Activated CD8-positive, alpha-beta T cell treated with anti-CD3 and anti-CD28 coated beads for 36 hours (primary cell): ENCODE data around the gene ALDH1A3. TPM values are rescaled to one million over a fixed set of nuclear protein-coding genes. Genes with fewer than 3 reads are reported as not detected.

Source experiments
- ATAC-seq: fragments of 200-7000 bp; cut with Tn5 transposase; one replicate; pipeline ENCODE4 v1.10.0; 2021; ENCODE audit warnings: mild to moderate bottlenecking, moderate library complexity
- CTCF ChIA-PET: fragments of 350-600 bp; sonication (Branson Sonifier 250); formaldehyde crosslinking; loops from one replicate; lab custom pipeline; 2021; ENCODE audit warnings: antibody characterized with exemption; lab: Charles Lee
- POLR2A ChIA-PET: fragments of 350-600 bp; sonication (Branson Sonifier 250); formaldehyde crosslinking; loops from one replicate; lab custom pipeline; 2021; ENCODE audit warnings: antibody characterized with exemption; lab: Charles Lee
- DNase-seq: peaks from one replicate; pipeline ENCODE4 v3.0.0-alpha.2; 2020
- H3K27ac Mint-ChIP-seq: one replicate; pipeline ENCODE4 v1.8.0; 2021; ENCODE audit warnings: mild to moderate bottlenecking, mixed read lengths
- H3K27me3 Mint-ChIP-seq: one replicate; pipeline ENCODE4 v1.8.0; 2021; ENCODE audit warnings: mixed read lengths
- H3K36me3 Mint-ChIP-seq: one replicate; pipeline ENCODE4 v1.8.0; 2021; ENCODE audit warnings: low read depth, mixed read lengths
- H3K4me1 Mint-ChIP-seq: one replicate; pipeline ENCODE4 v1.8.0; 2021; ENCODE audit warnings: low read depth, mixed read lengths
- H3K4me3 Mint-ChIP-seq: one replicate; pipeline ENCODE4 v1.8.0; 2021; ENCODE audit warnings: mild to moderate bottlenecking, moderate library complexity, mixed read lengths
- H3K9me3 Mint-ChIP-seq: one replicate; pipeline ENCODE4 v1.8.0; 2021; ENCODE audit warnings: mixed read lengths
- intact Hi-C: fragments of 100-400 bp; cut with micrococcal nuclease; formaldehyde crosslinking; loops from one replicate; pipeline ENCODE4 v1.10.0; 2022
- total RNA-seq, 2 experiments: library from RNA; stranded (reverse); gene quantifications; one replicate each; pipeline ENCODE4 v1.2.3, GENCODE V29; 2021
- TF ChIP-seq, protein P1 (sequence below): fragments of 200-600 bp; IDR thresholded peaks from one replicate; pipeline ENCODE4 v1.8.0; 2022; ENCODE audit warnings: antibody characterized with exemption, mild to moderate bottlenecking

The ALDH1A3 gene
- total RNA-seq, 2 experiments from 2014 or later, result not detected

DNA sequence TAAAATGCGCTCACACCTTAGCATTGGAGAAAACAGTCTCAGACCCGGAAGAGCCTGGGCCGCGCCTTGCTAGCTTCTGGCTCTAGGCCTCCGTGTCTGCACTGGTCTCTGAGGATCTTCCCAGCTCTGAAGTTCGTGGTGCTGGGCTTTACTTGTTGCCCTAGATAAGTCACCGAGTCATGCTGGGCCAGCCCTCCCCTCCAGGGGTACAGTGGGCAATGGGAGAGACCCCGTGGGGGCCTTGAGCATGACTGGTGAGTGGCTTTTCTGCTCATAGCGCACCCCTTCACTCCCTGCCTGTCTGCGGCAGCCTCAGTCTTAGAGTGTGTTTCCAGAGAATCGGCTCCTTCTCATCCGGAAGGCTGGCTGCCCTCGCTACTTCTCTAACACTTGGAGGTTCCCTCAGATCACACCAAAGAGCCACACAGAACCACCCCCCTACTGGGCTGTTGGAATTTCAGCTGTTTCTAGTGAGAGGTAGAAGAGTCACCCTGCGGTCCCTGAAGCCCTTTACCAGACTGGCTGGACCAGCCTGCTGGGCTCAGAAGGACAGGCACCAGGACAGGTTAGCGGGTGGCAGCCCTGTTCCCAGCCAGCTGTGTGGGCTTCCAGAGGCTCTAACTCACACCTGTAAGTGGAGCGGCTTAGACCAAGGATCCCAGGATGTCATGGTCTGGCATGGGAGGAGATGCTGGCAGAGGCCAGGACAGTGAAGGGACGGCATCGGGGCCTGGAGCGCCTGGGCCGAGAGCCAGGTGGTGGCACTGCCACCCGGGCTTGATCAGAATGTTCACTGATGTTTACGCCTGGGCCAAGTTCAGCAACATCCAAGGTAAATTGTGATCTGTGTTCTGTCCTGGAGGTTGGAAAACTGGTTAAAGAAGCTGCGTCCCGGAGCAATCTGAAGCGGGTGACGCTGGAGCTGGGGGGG is 17.9 kb downstream of the ALDH1A3 start:
- Mint-ChIP-seq H3K36me3 (no peaks in the 10 kb centered on the region), H3K4me1 (no peaks in the 10 kb centered on the region), H3K27ac (no peak overlapping the region), H3K4me3 (no peak overlapping the region), H3K9me3 (no peaks in the 10 kb centered on the region), H3K27me3 (peaks cover 17% of the 10 kb centered on the region)
- DNase-seq (no peak), ATAC-seq (no peak)
- TF ChIP-seq, protein P1, sequence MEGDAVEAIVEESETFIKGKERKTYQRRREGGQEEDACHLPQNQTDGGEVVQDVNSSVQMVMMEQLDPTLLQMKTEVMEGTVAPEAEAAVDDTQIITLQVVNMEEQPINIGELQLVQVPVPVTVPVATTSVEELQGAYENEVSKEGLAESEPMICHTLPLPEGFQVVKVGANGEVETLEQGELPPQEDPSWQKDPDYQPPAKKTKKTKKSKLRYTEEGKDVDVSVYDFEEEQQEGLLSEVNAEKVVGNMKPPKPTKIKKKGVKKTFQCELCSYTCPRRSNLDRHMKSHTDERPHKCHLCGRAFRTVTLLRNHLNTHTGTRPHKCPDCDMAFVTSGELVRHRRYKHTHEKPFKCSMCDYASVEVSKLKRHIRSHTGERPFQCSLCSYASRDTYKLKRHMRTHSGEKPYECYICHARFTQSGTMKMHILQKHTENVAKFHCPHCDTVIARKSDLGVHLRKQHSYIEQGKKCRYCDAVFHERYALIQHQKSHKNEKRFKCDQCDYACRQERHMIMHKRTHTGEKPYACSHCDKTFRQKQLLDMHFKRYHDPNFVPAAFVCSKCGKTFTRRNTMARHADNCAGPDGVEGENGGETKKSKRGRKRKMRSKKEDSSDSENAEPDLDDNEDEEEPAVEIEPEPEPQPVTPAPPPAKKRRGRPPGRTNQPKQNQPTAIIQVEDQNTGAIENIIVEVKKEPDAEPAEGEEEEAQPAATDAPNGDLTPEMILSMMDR, result no peak
- ChIA-PET CTCF (interaction anchor here (0.8 to 1.6 kb wide), 4 partner anchors 21 to 111 kb away, joined by 4 to 5 read pairs (median 5); no protein-coding TSS in a partner anchor), POLR2A (no interaction called here)
- intact Hi-C loops, result no loop called here

DNA sequence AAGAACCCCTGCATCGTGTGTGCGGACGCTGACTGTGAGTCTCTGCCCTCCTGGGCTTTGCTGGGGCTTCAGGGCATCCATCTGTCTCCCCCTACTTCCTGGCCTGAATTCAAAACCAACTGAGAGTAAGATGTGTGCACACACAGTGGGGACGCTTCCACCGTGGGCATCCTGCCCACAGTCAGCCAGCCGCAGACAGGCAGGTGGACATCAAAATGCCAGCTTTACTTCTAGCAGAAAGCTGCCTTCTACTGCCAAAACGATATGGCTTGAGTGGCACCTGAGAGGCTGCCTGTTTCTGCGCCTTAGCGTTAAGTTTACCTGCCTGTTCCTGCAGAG is 18.5 kb downstream of the ALDH1A3 start:
- Mint-ChIP-seq H3K4me3 (no peak overlapping the region), H3K36me3 (no peaks in the 10 kb centered on the region), H3K27ac (no peak overlapping the region), H3K4me1 (no peaks in the 10 kb centered on the region), H3K9me3 (no peaks in the 10 kb centered on the region), H3K27me3 (peaks cover 11% of the 10 kb centered on the region)
- DNase-seq, result no peak
- CTCF ChIA-PET, result interaction anchor here (0.8 to 1.6 kb wide), 2 partner anchors 109 to 111 kb away, joined by 5 read pairs; no protein-coding TSS in a partner anchor
- TF ChIP-seq, protein P1, result no peak
- ATAC-seq, result no peak
- intact Hi-C loops, result no loop called here
- POLR2A ChIA-PET, result no interaction called here

DNA sequence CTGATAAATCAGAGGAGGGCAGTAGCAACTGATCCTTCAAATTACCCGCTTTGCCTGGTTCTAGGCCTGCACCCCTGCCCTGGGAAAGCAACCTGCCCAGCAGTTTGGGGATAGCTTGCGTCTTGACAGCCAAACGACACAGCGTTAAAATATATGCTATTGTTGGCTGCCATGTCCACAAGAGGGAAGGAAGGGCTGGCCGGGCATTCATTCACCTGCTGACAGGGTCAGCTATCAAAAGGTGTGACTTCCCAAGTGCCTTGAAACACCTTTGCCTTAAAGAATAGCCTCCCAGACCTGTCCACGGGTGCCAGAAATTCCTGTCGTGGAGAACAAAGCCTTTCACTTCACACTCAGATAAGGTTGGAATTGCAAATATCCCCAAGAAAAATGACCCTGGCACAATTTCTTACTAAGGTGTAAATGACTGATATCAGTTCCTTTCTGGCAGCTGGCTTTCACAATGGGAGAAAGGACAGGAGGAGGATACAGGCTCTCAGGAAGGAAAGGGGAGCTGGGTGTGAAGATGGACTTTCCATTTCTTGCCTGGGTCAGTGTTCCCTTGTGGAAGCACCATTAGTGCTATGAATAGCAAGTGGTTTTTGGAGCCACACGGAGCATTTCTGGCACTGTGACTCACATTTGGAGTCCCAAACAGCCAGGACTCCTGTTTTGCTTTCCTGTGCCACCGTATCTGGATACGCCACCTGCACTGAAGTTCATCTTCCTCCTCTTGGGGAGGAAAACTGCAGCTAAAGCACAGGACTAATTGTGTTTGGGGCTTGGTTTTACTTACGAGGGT is 19.2 kb downstream of the ALDH1A3 start:
- Mint-ChIP-seq H3K27me3 (peaks cover 6% of the 10 kb centered on the region), H3K4me1 (no peaks in the 10 kb centered on the region), H3K4me3 (no peak overlapping the region), H3K9me3 (no peaks in the 10 kb centered on the region), H3K36me3 (no peaks in the 10 kb centered on the region), H3K27ac (no peak overlapping the region)
- TF ChIP-seq, protein P1, result no peak
- DNase-seq (no peak), ATAC-seq (no peak)
- POLR2A ChIA-PET, result interaction anchor here (0.7 kb wide), 1 partner anchor 23 kb away, joined by 3 read pairs; no protein-coding TSS in a partner anchor
- intact Hi-C loops, result no loop called here
- CTCF ChIA-PET, result interaction anchor here (0.8 to 1.6 kb wide), 2 partner anchors 108 to 110 kb away, joined by 5 read pairs; no protein-coding TSS in a partner anchor

DNA sequence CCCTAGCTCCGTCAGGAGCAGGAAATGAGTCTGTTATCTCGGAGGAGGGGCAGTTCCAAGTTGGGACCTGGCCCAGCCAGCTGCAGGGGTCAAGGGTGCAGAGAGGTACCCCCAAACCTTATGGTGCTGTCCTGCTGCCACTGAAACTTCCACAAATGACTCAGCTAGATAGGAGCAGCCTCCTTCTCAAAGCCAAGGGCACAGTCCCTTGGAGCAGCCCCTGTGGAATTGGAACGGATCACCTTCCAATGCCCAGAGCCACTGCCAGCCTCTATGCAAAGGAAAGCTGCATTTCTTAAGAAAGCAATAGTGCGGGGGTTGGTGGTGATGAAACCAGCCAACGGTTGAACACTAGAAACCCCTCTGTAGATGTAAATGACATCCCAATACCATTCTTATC is 20.0 kb downstream of the ALDH1A3 start:
- no peak overlapping the region for H3K4me3 Mint-ChIP-seq
- ChIA-PET POLR2A (interaction anchor here (0.7 kb wide), 1 partner anchor 22 kb away, joined by 3 read pairs; no protein-coding TSS in a partner anchor), CTCF (interaction anchor here (1.6 kb wide), 1 partner anchor 107 kb away, joined by 5 read pairs; no protein-coding TSS in a partner anchor)

More for the DNA sequence above, 20.0 kb downstream of the ALDH1A3 start:
- H3K9me3 Mint-ChIP-seq, result no peaks in the 10 kb centered on the region
- ATAC-seq (no peak), DNase-seq (no peak)
- TF ChIP-seq, protein P1, result no peak
- no peaks in the 10 kb centered on the region for H3K36me3 Mint-ChIP-seq
- no peaks in the 10 kb centered on the region for H3K4me1 Mint-ChIP-seq
- no peak overlapping the region for H3K27ac Mint-ChIP-seq
- intact Hi-C loops, result no loop called here
- peaks cover 4% of the 10 kb centered on the region for H3K27me3 Mint-ChIP-seq
